Activated naive CD4-positive, alpha-beta T cell treated with anti-CD3 and anti-CD28 coated beads for 36 hours (primary cell): ENCODE measurements around the gene PLK5. TPM values are rescaled to one million over a fixed set of nuclear protein-coding genes. Genes with fewer than 3 reads are reported as not detected.
"Not testable (repeated sequence)": the region's sequence is repeated elsewhere in the genome, so short reads cannot be mapped to it uniquely, and the experiment has no call there.

ENCODE experiments used
- CTCF ChIA-PET: fragments of 350-600 bp; sonication (Branson Sonifier 250); formaldehyde crosslinking; loops from one replicate; lab custom pipeline; 2021; ENCODE audit warnings: antibody characterized with exemption; lab: Charles Lee
- DNase-seq: peaks from one replicate; pipeline ENCODE4 v3.0.0-alpha.2; 2020
- H3K27ac Mint-ChIP-seq: one replicate; pipeline ENCODE4 v1.8.0; 2021; ENCODE audit warnings: mild to moderate bottlenecking, mixed read lengths
- H3K27me3 Mint-ChIP-seq: one replicate; pipeline ENCODE4 v1.8.0; 2021; ENCODE audit warnings: low read depth, mixed read lengths
- H3K36me3 Mint-ChIP-seq: one replicate; pipeline ENCODE4 v1.8.0; 2021; ENCODE audit warnings: low read depth, mixed read lengths
- H3K4me1 Mint-ChIP-seq: one replicate; pipeline ENCODE4 v1.8.0; 2021; ENCODE audit warnings: low read depth, mixed read lengths
- H3K4me3 Mint-ChIP-seq: one replicate; pipeline ENCODE4 v1.8.0; 2021; ENCODE audit warnings: mild to moderate bottlenecking, moderate library complexity, mixed read lengths
- H3K9me3 Mint-ChIP-seq: one replicate; pipeline ENCODE4 v1.8.0; 2021; ENCODE audit warnings: mixed read lengths
- intact Hi-C: fragments of 100-400 bp; cut with micrococcal nuclease; formaldehyde crosslinking; loops from one replicate; pipeline ENCODE4 v1.15.1; 2023
- total RNA-seq, 2 experiments: library from RNA; stranded (reverse); gene quantifications; one replicate each; pipeline ENCODE4 v1.2.3, GENCODE V29; 2021

PLK5 gene
- total RNA-seq, 2 experiments from 2014 or later, result not detected

DNA sequence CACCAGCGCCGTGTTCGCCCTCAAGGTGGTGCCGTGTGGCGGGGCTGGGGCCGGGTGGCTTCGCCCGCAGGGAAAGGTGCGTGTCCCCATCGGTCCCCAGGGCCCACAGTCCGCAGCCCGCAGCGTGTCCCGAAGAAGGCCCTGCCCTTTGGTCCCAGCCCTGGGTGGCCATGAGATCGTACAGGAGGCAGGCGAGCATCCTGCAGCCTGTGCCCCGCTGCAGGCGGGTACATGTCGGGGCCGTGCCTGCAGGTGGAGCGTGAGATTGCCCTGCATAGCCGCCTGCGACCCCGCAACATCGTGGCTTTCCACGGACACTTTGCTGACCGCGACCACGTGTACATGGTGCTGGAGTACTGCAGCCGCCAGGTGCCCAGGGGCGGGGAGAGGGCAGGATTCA lies 1.5 kb downstream of the PLK5 start:
- intact Hi-C loops, result no loop called here
- Mint-ChIP-seq H3K4me3 (no peak overlapping the region), H3K27me3 (peaks cover 36% of the 10 kb centered on the region), H3K36me3 (no peaks in the 10 kb centered on the region), H3K4me1 (peaks cover 7% of the 10 kb centered on the region), H3K9me3 (no peaks in the 10 kb centered on the region), H3K27ac (no peak overlapping the region)
- CTCF ChIA-PET, result no interaction called here
- no peak for DNase-seq

DNA sequence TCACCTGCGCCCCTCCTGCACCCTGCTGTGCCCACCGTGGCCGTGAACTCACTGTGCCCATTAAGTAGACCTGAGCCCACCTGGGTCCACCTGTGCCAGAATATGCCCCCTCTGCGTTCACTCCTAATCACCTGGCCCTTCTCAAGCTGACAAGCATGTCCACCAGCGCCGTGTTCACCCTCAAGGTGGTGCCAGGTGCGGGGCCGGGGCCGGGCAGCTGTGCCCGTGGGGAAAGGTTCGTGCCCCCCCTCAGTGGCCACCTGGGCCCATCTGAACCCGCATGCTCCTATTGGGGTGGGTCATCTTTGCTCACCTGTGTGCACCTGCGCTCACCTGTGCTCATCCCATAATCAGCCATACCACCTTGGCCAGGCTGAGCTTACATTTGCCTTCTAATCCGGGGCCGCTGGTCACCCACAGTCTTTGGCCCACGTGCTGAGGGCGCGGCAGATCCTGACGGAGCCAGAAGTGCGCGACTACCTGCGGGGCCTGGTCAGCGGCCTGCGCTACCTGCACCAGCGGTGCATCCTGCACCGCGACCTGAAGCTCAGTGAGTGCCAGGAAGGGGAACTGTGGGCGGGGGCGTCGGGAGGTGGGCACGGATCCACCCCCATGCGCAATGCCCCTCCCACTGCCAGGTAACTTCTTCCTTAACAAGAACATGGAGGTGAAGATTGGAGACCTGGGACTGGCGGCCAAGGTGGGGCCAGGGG lies 2.3 kb downstream of the PLK5 start:
- Mint-ChIP-seq H3K27me3 (peaks cover 36% of the 10 kb centered on the region), H3K36me3 (no peaks in the 10 kb centered on the region), H3K27ac (no peak overlapping the region), H3K4me3 (no peak overlapping the region), H3K9me3 (no peaks in the 10 kb centered on the region), H3K4me1 (peaks cover 7% of the 10 kb centered on the region)
- intact Hi-C loops, result no loop called here
- CTCF ChIA-PET, result no interaction called here
- no peak for DNase-seq

DNA sequence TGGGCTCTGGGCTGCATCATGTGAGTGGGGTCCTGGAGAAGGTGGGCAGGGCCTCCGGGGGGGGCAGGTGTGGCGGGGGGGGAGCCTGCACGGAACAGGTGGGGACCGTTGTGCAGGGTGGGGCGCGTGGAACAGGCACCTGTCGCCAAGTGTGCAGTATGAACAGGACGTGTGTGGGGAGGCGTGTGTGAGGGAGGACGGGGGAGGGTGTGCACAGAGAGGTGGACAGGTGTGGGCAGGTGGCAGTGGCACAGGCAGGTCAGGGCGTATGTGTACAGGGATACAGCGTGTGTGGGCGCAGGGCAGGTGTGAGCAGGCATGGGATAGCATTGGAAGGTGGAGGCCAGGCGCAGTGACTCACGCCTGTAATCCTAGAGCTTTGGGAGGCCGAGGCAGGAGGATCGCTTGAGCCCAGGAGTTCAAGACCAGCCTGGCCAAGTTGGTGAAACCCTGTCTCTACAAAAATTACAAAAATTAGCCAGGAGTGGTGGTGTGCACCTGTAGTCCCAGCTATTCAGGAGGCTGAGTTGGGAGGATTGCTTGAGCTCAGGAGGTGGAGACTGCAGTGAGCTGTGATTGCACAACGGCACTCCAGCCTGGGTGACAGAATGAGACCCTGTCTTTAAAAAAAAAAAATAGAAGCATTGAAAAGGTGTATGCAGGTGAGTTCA lies 3.2 kb downstream of the PLK5 start:
- intact Hi-C loops, result no loop called here

DNA sequence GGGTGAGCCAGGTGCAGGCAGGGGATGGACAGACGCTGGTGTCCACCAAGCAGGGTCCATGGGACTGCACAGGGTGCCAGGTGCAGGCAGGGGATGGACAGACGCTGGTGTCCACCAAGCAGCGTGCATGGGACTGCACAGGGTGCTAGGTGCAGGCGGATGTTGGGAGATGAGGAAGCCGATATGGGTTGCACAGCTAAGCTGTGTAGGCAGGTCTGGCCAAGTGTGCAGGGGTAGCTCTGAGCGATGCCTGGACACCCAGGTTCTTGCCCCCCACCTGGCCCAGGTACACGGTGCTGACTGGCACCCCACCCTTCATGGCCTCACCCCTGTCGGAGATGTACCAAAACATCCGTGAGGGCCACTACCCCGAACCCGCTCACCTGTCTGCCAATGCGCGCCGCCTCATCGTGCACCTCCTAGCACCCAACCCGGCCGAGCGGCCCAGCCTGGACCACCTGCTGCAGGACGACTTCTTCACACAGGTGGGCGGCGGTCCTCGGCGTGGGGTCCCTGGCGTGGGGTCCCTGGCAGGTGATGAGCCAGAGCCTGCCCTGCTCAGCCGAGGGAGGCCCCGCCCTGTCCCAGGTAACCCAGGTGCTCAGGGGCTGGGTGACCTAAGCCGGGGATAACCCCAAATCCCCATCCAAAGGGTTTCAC lies 3.9 kb downstream of the PLK5 start:
- Mint-ChIP-seq H3K36me3 (no peaks in the 10 kb centered on the region), H3K27ac (no peak overlapping the region), H3K27me3 (peaks cover 36% of the 10 kb centered on the region), H3K9me3 (no peaks in the 10 kb centered on the region), H3K4me3 (no peak overlapping the region), H3K4me1 (peaks cover 7% of the 10 kb centered on the region)
- no peak for DNase-seq
- intact Hi-C loops, result no loop called here
- CTCF ChIA-PET, result no interaction called here

More for the DNA sequence above, 3.2 kb downstream of the PLK5 start:
- peaks cover 7% of the 10 kb centered on the region for H3K4me1 Mint-ChIP-seq
- H3K36me3 Mint-ChIP-seq, result no peaks in the 10 kb centered on the region
- peaks cover 36% of the 10 kb centered on the region for H3K27me3 Mint-ChIP-seq
- no peak for DNase-seq
- CTCF ChIA-PET, result no interaction called here
- no peak overlapping the region for H3K27ac Mint-ChIP-seq
- H3K4me3 Mint-ChIP-seq, result no peak overlapping the region
- H3K9me3 Mint-ChIP-seq, result no peaks in the 10 kb centered on the region

DNA sequence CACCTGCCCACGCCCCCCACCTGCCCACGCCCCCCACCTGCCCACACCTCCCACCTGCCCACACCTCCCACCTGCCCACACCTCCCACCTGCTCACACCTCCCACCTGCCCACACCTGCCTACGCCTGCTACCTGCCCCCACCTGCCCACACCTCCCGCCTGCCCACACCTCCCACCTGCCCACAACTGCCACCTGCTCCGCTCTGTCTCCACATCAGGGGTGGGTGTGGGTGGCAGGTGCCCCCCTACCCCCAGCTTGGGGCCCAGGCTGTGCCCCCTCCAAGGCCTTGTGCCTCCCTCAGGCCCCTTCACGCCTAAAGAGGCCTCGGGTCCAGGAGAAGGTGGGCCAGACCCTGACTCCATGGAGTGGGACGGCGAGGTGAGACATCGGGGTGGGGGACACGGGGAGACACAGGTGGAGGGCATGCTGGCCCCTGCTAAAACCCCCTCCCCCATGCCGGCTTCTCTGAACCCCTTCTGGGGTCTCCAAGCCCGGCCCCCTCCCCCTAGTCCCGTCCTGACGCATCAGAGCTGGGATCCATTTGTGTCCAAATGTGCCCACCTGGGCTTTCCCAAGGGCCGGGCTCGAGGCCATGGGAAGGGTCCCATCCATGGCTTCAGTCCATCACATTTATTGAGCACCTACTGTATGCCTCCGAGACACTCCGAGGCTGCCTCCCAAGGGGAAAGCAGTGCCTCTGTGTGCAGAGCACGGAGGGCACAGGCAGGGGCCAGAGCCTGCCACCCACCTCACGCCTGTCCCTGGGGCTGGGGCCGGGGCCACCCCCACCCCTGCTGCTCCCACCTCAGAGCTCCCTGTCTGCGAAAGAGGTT lies 4.9 kb downstream of the PLK5 start:
- no peak overlapping the region for H3K27ac Mint-ChIP-seq
- H3K9me3 Mint-ChIP-seq, result no peaks in the 10 kb centered on the region
- CTCF ChIA-PET, result no interaction called here
- peaks cover 32% of the 10 kb centered on the region for H3K27me3 Mint-ChIP-seq
- H3K4me3 Mint-ChIP-seq, result no peak overlapping the region
- H3K36me3 Mint-ChIP-seq, result no peaks in the 10 kb centered on the region
- peaks cover 7% of the 10 kb centered on the region for H3K4me1 Mint-ChIP-seq
- intact Hi-C loops, result no loop called here
- DNase-seq, result no peak

DNA sequence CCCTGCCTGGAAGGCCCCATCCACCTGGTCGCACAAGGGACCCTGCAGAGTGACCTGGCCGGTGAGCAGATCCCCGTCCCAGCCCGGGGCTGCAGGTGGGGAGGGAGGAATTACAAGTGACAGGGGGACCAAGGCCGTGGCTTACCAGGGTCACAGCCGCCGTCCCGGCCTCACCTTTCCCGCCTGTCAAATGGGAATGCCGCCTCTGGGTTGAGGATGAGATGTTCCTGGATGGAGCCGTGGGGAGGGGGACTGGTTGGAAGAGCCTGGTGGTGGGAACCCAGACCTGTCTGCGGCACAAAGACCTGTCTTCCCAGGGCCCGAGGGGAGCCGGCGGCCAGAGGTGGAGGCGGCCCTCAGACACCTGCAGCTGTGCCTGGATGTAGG lies 5.5 kb downstream of the PLK5 start:
- Mint-ChIP-seq H3K9me3 (no peaks in the 10 kb centered on the region), H3K27me3 (peaks cover 30% of the 10 kb centered on the region), H3K4me3 (no peak overlapping the region), H3K27ac (no peak overlapping the region), H3K36me3 (no peaks in the 10 kb centered on the region), H3K4me1 (peaks cover 5% of the 10 kb centered on the region)
- DNase-seq, result no peak
- CTCF ChIA-PET, result no interaction called here
- intact Hi-C loops, result no loop called here

DNA sequence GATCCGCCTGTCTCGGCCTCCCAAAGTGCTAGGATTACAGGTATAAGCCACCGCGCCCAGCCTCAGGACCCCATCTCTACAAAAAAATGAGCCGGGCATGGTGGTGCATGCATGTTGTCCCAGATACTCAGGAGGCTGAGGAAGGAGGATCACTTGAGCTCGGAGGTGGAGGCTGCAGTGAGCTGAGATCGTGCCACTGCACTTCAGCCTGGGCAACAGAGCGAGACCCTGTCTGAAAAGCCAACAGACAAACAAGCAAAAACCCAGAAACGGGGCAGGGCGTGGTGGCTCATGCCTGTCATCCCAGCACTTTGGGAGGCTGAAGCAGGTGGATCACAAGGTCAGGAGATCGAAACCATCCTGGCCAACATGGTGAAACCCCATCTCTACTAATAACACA lies 7.0 kb downstream of the PLK5 start:
- CTCF ChIA-PET, result not testable (repeated sequence)

DNA sequence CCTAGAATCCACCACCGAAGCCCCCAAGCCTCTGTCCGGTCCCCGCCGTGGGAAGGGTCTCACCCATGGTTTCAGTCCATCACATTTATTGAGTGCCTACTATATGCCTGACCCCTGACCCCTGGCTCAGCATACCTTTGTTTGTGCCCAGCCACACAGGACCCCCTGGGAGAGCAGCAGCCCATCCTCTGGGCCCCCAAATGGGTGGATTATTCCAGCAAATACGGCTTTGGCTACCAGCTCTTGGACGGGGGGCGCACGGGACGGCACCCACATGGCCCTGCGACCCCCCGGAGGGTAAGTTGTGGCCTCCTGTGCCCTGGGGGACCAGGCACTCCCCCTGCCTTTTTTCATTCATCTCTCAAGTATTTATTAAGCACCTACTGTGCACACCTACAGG lies 7.7 kb downstream of the PLK5 start:
- DNase-seq, result no peak
- no peaks in the 10 kb centered on the region for H3K4me1 Mint-ChIP-seq
- H3K9me3 Mint-ChIP-seq, result no peaks in the 10 kb centered on the region
- intact Hi-C loops, result no loop called here
- no peak overlapping the region for H3K4me3 Mint-ChIP-seq
- no peak overlapping the region for H3K27ac Mint-ChIP-seq
- CTCF ChIA-PET, result no interaction called here
- peaks cover 20% of the 10 kb centered on the region for H3K27me3 Mint-ChIP-seq
- H3K36me3 Mint-ChIP-seq, result no peaks in the 10 kb centered on the region

More for the DNA sequence above, 7.0 kb downstream of the PLK5 start:
- H3K27me3 Mint-ChIP-seq, result peaks cover 27% of the 10 kb centered on the region
- DNase-seq, H3K4me1 Mint-ChIP-seq, H3K4me3 Mint-ChIP-seq, H3K9me3 Mint-ChIP-seq, H3K36me3 Mint-ChIP-seq, H3K27ac Mint-ChIP-seq, intact Hi-C loops: not testable (repeated sequence)

DNA sequence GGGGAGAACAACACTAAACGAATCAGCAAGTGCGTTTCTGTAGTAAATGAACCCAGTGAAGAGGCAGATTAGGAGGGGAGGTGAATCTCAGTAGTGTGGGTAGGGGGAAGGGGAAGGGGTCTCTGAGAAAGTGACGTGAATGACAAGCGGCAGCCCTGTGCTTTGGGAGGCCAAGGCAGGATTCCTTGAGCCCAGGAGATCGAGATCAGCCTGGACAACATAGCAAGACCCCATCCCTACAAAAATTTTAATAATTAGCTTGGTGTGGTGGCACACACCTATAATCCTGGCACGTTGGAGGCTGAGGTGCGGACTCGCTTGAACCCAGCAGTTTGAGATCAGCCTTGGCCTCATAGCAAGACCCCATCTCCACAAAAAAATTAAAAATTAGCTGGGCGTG lies 8.1 kb downstream of the PLK5 start:
- CTCF ChIA-PET, result no interaction called here
- Mint-ChIP-seq H3K36me3 (no peaks in the 10 kb centered on the region), H3K4me3 (no peak overlapping the region), H3K27me3 (peaks cover 19% of the 10 kb centered on the region), H3K9me3 (no peaks in the 10 kb centered on the region), H3K27ac (no peak overlapping the region), H3K4me1 (no peaks in the 10 kb centered on the region)
- intact Hi-C loops, result no loop called here
- DNase-seq, result no peak

DNA sequence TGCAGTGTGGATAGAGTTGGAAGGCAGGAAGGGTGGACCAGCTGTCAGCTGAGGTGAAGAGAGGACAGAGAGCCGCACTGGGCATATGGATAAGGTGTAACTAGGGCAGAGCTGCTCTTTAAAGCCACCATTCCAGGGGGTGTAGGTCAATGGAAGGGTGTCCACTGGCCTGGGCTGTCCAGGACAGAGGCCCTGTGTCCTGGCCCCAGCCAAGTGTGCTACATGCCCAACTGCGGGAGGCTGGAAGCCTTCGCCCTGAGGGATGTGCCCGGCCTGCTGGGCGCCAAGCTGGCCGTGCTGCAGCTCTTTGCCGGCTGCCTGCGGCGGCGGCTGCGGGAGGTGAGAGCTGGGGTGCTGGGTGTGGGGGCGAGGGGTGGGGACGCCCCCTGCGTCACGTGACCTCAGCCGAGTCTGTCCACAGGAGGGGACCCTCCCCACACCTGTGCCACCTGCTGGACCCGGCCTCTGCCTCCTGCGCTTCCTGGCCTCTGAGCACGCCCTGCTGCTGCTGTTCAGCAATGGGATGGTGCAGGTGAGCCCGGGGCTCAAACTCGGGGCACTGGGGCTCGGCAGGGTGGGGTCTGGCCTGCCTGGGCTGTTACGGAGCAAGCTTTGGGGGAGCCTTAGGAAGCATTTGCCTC lies 9.8 kb downstream of the PLK5 start:
- Mint-ChIP-seq H3K36me3 (no peaks in the 10 kb centered on the region), H3K27me3 (peaks cover 14% of the 10 kb centered on the region), H3K27ac (no peak overlapping the region), H3K4me1 (no peaks in the 10 kb centered on the region), H3K9me3 (no peaks in the 10 kb centered on the region), H3K4me3 (no peak overlapping the region)
- DNase-seq, result no peak
- intact Hi-C loops, result no loop called here
- CTCF ChIA-PET, result no interaction called here

DNA sequence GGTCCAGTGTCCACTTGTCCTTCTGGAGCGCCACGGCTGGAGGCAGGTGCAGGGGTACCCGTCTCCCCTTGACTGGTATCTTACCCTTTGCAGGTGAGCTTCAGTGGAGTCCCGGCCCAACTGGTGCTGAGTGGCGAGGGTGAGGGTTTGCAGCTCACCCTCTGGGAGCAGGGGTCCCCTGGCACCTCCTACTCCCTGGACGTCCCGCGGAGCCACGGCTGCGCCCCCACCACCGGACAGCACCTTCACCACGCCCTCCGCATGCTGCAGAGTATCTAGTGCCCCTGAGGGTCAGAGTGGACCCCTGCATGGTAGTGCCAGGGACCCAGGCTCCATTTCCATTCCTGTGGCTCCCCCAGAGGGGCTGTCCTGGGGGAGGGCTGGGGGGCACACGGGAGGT lies 11.1 kb downstream of the PLK5 start:
- no peaks in the 10 kb centered on the region for H3K4me1 Mint-ChIP-seq
- H3K4me3 Mint-ChIP-seq, result no peak overlapping the region
- intact Hi-C loops, result no loop called here
- peaks cover 13% of the 10 kb centered on the region for H3K27me3 Mint-ChIP-seq
- no peak for DNase-seq
- no peak overlapping the region for H3K27ac Mint-ChIP-seq
- H3K9me3 Mint-ChIP-seq, result no peaks in the 10 kb centered on the region
- H3K36me3 Mint-ChIP-seq, result no peaks in the 10 kb centered on the region
- CTCF ChIA-PET, result interaction anchor here (1.8 kb wide), 1 partner anchor 11 kb away, joined by 5 read pairs; no protein-coding TSS in a partner anchor

DNA sequence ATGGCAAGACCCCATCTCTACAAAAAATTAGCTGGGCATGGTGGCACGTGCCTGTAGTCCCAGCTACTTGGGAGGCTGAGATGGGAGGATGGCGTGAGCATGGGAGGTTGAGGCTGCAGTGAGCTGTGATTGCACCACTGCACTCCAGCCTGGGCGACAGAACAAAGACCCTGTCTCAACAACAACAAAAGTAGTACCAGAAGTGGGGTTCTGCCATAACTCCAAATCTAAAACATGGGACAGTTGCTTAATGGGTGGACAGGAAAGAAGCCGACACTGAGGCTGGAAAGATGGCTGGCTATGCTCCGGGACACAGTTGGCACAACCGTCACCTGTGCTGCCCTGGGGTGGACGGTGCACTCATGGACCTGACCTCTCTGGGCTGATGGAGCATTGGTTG lies 11.8 kb downstream of the PLK5 start:
- H3K36me3 Mint-ChIP-seq, H3K27ac Mint-ChIP-seq, H3K9me3 Mint-ChIP-seq, H3K4me3 Mint-ChIP-seq, DNase-seq, H3K4me1 Mint-ChIP-seq, intact Hi-C loops: not testable (repeated sequence)
- CTCF ChIA-PET, result interaction anchor here (0.7 to 1.8 kb wide), 2 partner anchors 11 to 73 kb away, joined by 3 to 5 read pairs; no protein-coding TSS in a partner anchor
- H3K27me3 Mint-ChIP-seq, result peaks cover 15% of the 10 kb centered on the region
